ENCODE results near the gene TOP1.

The TOP1 gene

GRCh38 chr20:41044409-41045062 is 15.9 kb downstream of the TOP1 start:
- H3K4me1 ChIP-seq (ENCODE audit: insufficient read depth, poor library complexity, severe bottlenecking) = peaks cover 46% of the 10 kb centered on the region
- DNase-seq (ENCODE audit: low spot score) (no peak), ATAC-seq (ENCODE audit: low read depth) (no peak)
- no peaks in the 10 kb centered on the region for H3K9me3 ChIP-seq (ENCODE audit: severe bottlenecking)
- H3K36me3 ChIP-seq (ENCODE audit: low read depth) = peaks cover 51% of the 10 kb centered on the region
- H3K27me3 ChIP-seq (ENCODE audit: insufficient read depth, poor library complexity, severe bottlenecking) = no peaks in the 10 kb centered on the region
- peak overlapping the region; percentile 75 for H3K27ac ChIP-seq (ENCODE audit: poor library complexity, severe bottlenecking)
- TF ChIP-seq, protein P1, sequence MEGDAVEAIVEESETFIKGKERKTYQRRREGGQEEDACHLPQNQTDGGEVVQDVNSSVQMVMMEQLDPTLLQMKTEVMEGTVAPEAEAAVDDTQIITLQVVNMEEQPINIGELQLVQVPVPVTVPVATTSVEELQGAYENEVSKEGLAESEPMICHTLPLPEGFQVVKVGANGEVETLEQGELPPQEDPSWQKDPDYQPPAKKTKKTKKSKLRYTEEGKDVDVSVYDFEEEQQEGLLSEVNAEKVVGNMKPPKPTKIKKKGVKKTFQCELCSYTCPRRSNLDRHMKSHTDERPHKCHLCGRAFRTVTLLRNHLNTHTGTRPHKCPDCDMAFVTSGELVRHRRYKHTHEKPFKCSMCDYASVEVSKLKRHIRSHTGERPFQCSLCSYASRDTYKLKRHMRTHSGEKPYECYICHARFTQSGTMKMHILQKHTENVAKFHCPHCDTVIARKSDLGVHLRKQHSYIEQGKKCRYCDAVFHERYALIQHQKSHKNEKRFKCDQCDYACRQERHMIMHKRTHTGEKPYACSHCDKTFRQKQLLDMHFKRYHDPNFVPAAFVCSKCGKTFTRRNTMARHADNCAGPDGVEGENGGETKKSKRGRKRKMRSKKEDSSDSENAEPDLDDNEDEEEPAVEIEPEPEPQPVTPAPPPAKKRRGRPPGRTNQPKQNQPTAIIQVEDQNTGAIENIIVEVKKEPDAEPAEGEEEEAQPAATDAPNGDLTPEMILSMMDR (IDR thresholded peaks at IDR 0.05; ENCODE audit: poor library complexity, severe bottlenecking) = no peak
- H3K4me3 ChIP-seq (ENCODE audit: severe bottlenecking) = no peak overlapping the region

GRCh38 chr20:41045671-41046070 is 17.0 kb downstream of the TOP1 start:
- no peaks in the 10 kb centered on the region for H3K27me3 ChIP-seq (ENCODE audit: insufficient read depth, poor library complexity, severe bottlenecking)
- TF ChIP-seq, protein P1 (IDR thresholded peaks at IDR 0.05; ENCODE audit: poor library complexity, severe bottlenecking) = no peak
- ATAC-seq (ENCODE audit: low read depth) (no peak), DNase-seq (ENCODE audit: low spot score) (no peak)
- peaks cover 58% of the 10 kb centered on the region for H3K4me1 ChIP-seq (ENCODE audit: insufficient read depth, poor library complexity, severe bottlenecking)
- H3K9me3 ChIP-seq (ENCODE audit: severe bottlenecking) = no peaks in the 10 kb centered on the region
- peak overlapping the region; percentile 75 for H3K27ac ChIP-seq (ENCODE audit: poor library complexity, severe bottlenecking)
- H3K36me3 ChIP-seq (ENCODE audit: low read depth) = peaks cover 42% of the 10 kb centered on the region
- H3K4me3 ChIP-seq (ENCODE audit: severe bottlenecking) = no peak overlapping the region

GRCh38 chr20:41046716-41047115 is 18.1 kb downstream of the TOP1 start:
- TF ChIP-seq, protein P1 (IDR thresholded peaks at IDR 0.05; ENCODE audit: poor library complexity, severe bottlenecking) = no peak
- ATAC-seq (ENCODE audit: low read depth) = peak; percentile 30
- peak overlapping the region; percentile 75 for H3K27ac ChIP-seq (ENCODE audit: poor library complexity, severe bottlenecking)

GRCh38 chr20:41047279-41047974 is 18.8 kb downstream of the TOP1 start:
- TF ChIP-seq, protein P1 (IDR thresholded peaks at IDR 0.05; ENCODE audit: poor library complexity, severe bottlenecking) = peak; percentile 9
- peak overlapping the region; percentile 14 for H3K4me3 ChIP-seq (ENCODE audit: severe bottlenecking)
- H3K4me1 ChIP-seq (ENCODE audit: insufficient read depth, poor library complexity, severe bottlenecking) = peaks cover 75% of the 10 kb centered on the region
- ATAC-seq (ENCODE audit: low read depth) = peak; percentile 86
- peak overlapping the region; percentile 75 for H3K27ac ChIP-seq (ENCODE audit: poor library complexity, severe bottlenecking)
- no peaks in the 10 kb centered on the region for H3K9me3 ChIP-seq (ENCODE audit: severe bottlenecking)
- no peak for DNase-seq (ENCODE audit: low spot score)
- no peaks in the 10 kb centered on the region for H3K27me3 ChIP-seq (ENCODE audit: insufficient read depth, poor library complexity, severe bottlenecking)
- H3K36me3 ChIP-seq (ENCODE audit: low read depth) = peaks cover 26% of the 10 kb centered on the region

More at GRCh38 chr20:41046716-41047115, 18.1 kb downstream of the TOP1 start:
- no peaks in the 10 kb centered on the region for H3K9me3 ChIP-seq (ENCODE audit: severe bottlenecking)
- no peaks in the 10 kb centered on the region for H3K27me3 ChIP-seq (ENCODE audit: insufficient read depth, poor library complexity, severe bottlenecking)
- no peak for DNase-seq (ENCODE audit: low spot score)
- H3K4me3 ChIP-seq (ENCODE audit: severe bottlenecking) = no peak overlapping the region
- H3K36me3 ChIP-seq (ENCODE audit: low read depth) = peaks cover 34% of the 10 kb centered on the region
- peaks cover 68% of the 10 kb centered on the region for H3K4me1 ChIP-seq (ENCODE audit: insufficient read depth, poor library complexity, severe bottlenecking)

DNA sequence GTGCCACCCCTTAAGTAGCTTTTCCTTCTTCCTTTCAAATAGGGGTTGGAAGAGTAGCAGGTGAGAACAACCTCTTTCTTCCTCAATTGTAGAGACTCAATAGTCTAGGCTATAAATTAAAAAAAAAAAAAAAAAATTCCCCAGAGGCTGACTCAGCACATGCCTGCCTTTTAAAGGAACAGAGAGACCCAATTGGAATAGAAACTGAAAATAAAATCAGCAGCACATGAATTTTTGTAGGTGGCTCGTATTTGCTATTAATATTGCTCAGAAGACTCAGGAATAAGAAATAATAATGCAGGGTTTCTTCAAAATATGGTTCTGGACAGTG is 19.3 kb downstream of the TOP1 start:
- peaks cover 21% of the 10 kb centered on the region for H3K36me3 ChIP-seq (ENCODE audit: low read depth)
- H3K4me1 ChIP-seq (ENCODE audit: insufficient read depth, poor library complexity, severe bottlenecking) = peaks cover 80% of the 10 kb centered on the region
- no peaks in the 10 kb centered on the region for H3K9me3 ChIP-seq (ENCODE audit: severe bottlenecking)
- no peaks in the 10 kb centered on the region for H3K27me3 ChIP-seq (ENCODE audit: insufficient read depth, poor library complexity, severe bottlenecking)
- H3K27ac ChIP-seq (ENCODE audit: poor library complexity, severe bottlenecking) = peak overlapping the region; percentile 75
- TF ChIP-seq, protein P1 (IDR thresholded peaks at IDR 0.05; ENCODE audit: poor library complexity, severe bottlenecking) = peak; percentile 6
- no peak for DNase-seq (ENCODE audit: low spot score)
- peak overlapping the region; percentile 14 for H3K4me3 ChIP-seq (ENCODE audit: severe bottlenecking)
- peak; percentile 68 for ATAC-seq (ENCODE audit: low read depth)
